Natural killer cell (primary cell): ENCODE data around the gene SH3D19. TPM values are rescaled to one million over a fixed set of nuclear protein-coding genes. Genes with fewer than 3 reads are reported as not detected.

Experiments used
- ATAC-seq, 3 donors: fragments of 150-1000 bp in 2 of 3; fragments of 200-7000 bp in 1 of 3; cut with Tn5 transposase; 1 replicate in 1 of 3; 2 replicates in 2 of 3; pipeline ENCODE4 v1.10.0; 2021; ENCODE audit warnings: mild to moderate bottlenecking in 2 of 3, moderate library complexity in 2 of 3
- DNase-seq, 2 donors: peaks; one replicate each; pipeline versions ENCODE4 v3.0.0 to v3.0.0-alpha.2; 2013 to 2021; ENCODE audit warnings: mixed read lengths in 1 of 2
- H3K27ac ChIP-seq: one replicate; pipeline ENCODE4 v1.5.1; 2013; ENCODE audit warnings: mild to moderate bottlenecking, low read length
- H3K27me3 ChIP-seq: one replicate; pipeline ENCODE4 v1.6.1; 2013; ENCODE audit warnings: low read length; ENCODE audit not compliant: control insufficient read depth, insufficient read depth
- H3K36me3 ChIP-seq: one replicate; pipeline ENCODE4 v1.6.1; 2013; ENCODE audit warnings: low read length; ENCODE audit not compliant: control insufficient read depth, insufficient read depth
- H3K4me1 ChIP-seq: one replicate; pipeline ENCODE4 v1.6.1; 2013; ENCODE audit warnings: low read length; ENCODE audit not compliant: control insufficient read depth, insufficient read depth
- H3K4me3 ChIP-seq: one replicate; pipeline ENCODE4 v1.5.1; 2013; ENCODE audit warnings: low read length
- H3K9me3 ChIP-seq: one replicate; pipeline ENCODE4 v1.6.1; 2013; ENCODE audit warnings: low read length; ENCODE audit not compliant: control insufficient read depth, insufficient read depth
- H3K27ac Mint-ChIP-seq, 2 donors: one replicate each; pipeline ENCODE4 v1.8.0; 2022; ENCODE audit warnings: mild to moderate bottlenecking in 2 of 2, mixed read lengths in 2 of 2, moderate library complexity in 1 of 2
- H3K27me3 Mint-ChIP-seq, 2 donors: one replicate each; pipeline ENCODE4 v1.8.0; 2022; ENCODE audit warnings: low read depth in 2 of 2, mixed read lengths in 2 of 2
- H3K36me3 Mint-ChIP-seq: one replicate; pipeline ENCODE4 v1.8.0; 2022; ENCODE audit warnings: mixed read lengths
- H3K4me1 Mint-ChIP-seq, 2 donors: one replicate each; pipeline ENCODE4 v1.8.0; 2022; ENCODE audit warnings: mixed read lengths in 2 of 2
- H3K4me3 Mint-ChIP-seq: one replicate; pipeline ENCODE4 v1.8.0; 2022; ENCODE audit warnings: mild to moderate bottlenecking, moderate library complexity, mixed read lengths
- H3K9me3 Mint-ChIP-seq, 2 donors: one replicate each; pipeline ENCODE4 v1.8.0; 2022; ENCODE audit warnings: mixed read lengths in 2 of 2
- CTCF ChIP-seq: fragments of 200-600 bp; IDR thresholded peaks from one replicate; pipeline ENCODE4 v1.8.0; 2022; ENCODE audit warnings: antibody characterized with exemption
- WGBS: methylation state at CpG from one replicate; pipeline ENCODE4 v1.1.7; 2013; ENCODE audit warnings: missing lambda C conversion rate; ENCODE audit not compliant: insufficient coverage; 5-methylcytosine and 5-hydroxymethylcytosine counted together
- intact Hi-C: fragments of 100-400 bp; cut with micrococcal nuclease; formaldehyde crosslinking; loops from one replicate; pipeline ENCODE4 v1.14.2; 2022
- total RNA-seq, 4 donors: library from RNA; stranded (reverse); fragments of 120-200 nt in 1 of 4; gene quantifications; one replicate each; pipeline versions ENCODE4 v1.2.3 to v1.2.4, GENCODE V29; 2013 to 2022

The SH3D19 gene
- total RNA-seq, 3 donors from 2014 or later (not counting 1 experiment from before 2014, with no cell fraction given) = 0.13 TPM; not detected in 2

- ATAC-seq (no peak), DNase-seq (no peak)
- Mint-ChIP-seq H3K4me1 (no peaks in the 10 kb centered on the region), H3K27me3 (no peaks in the 10 kb centered on the region), H3K36me3 (no peaks in the 10 kb centered on the region), H3K4me3 (no peak overlapping the region), H3K27ac (no peak overlapping the region), H3K9me3 (no peaks in the 10 kb centered on the region)
- intact Hi-C loops = no loop called here
- H3K27me3 ChIP-seq = no peaks in the 10 kb centered on the region
- 84% methylated on average over 2 of the region's 2 CpGs for whole genome bisulfite sequencing
- no peaks in the 10 kb centered on the region for H3K4me1 ChIP-seq
- TF ChIP-seq CTCF = no peak
- no peaks in the 10 kb centered on the region for H3K9me3 ChIP-seq
- no peak overlapping the region for H3K4me3 ChIP-seq
- no peak overlapping the region for H3K27ac ChIP-seq
- H3K36me3 ChIP-seq = no peaks in the 10 kb centered on the region
These were observed 78.7 kb downstream of the SH3D19 start for GRCh38 chr4:151246742-151247141.

- WGBS = 100% methylated on average over 1 of the region's 2 CpGs
- TF ChIP-seq CTCF = no peak
These were observed 83.1 kb downstream of the SH3D19 start for GRCh38 chr4:151242305-151242704.

GRCh38 chr4:151239608-151240007 is 85.8 kb downstream of the SH3D19 start:
- Mint-ChIP-seq H3K27ac (no peak overlapping the region), H3K4me1 (no peaks in the 10 kb centered on the region), H3K4me3 (no peak overlapping the region), H3K27me3 (peaks cover 0 to 2% of the 10 kb centered on the region in 2 donors), H3K36me3 (no peaks in the 10 kb centered on the region), H3K9me3 (no peaks in the 10 kb centered on the region)
- no peaks in the 10 kb centered on the region for H3K27me3 ChIP-seq
- TF ChIP-seq CTCF = no peak
- no peaks in the 10 kb centered on the region for H3K4me1 ChIP-seq
- ATAC-seq (no peak), DNase-seq (no peak)
- no peak overlapping the region for H3K4me3 ChIP-seq
- no peak overlapping the region for H3K27ac ChIP-seq
- H3K36me3 ChIP-seq = no peaks in the 10 kb centered on the region
- H3K9me3 ChIP-seq = no peaks in the 10 kb centered on the region
- WGBS = 92% methylated on average over 1 of the region's 3 CpGs
- intact Hi-C loops = no loop called here

More at GRCh38 chr4:151242305-151242704, 83.1 kb downstream of the SH3D19 start:
- no peaks in the 10 kb centered on the region for H3K4me1 ChIP-seq
- H3K27me3 Mint-ChIP-seq = peaks cover 0 to 2% of the 10 kb centered on the region in 2 donors
- no peak overlapping the region for H3K4me3 ChIP-seq
- no peaks in the 10 kb centered on the region for H3K9me3 ChIP-seq
- H3K36me3 Mint-ChIP-seq = no peaks in the 10 kb centered on the region
- no peak overlapping the region for H3K27ac Mint-ChIP-seq
- no peaks in the 10 kb centered on the region for H3K9me3 Mint-ChIP-seq
- H3K4me1 Mint-ChIP-seq = no peaks in the 10 kb centered on the region
- DNase-seq (no peak), ATAC-seq (no peak)
- no peaks in the 10 kb centered on the region for H3K27me3 ChIP-seq
- H3K27ac ChIP-seq = no peak overlapping the region
- H3K36me3 ChIP-seq = no peaks in the 10 kb centered on the region
- intact Hi-C loops = no loop called here
- no peak overlapping the region for H3K4me3 Mint-ChIP-seq

GRCh38 chr4:151238477-151238876 is 86.9 kb downstream of the SH3D19 start:
- Histone ChIP-seq H3K4me1 (no peaks in the 10 kb centered on the region), H3K9me3 (no peaks in the 10 kb centered on the region), H3K27ac (no peak overlapping the region), H3K27me3 (no peaks in the 10 kb centered on the region), H3K4me3 (no peak overlapping the region), H3K36me3 (no peaks in the 10 kb centered on the region)
- no peak overlapping the region for H3K4me3 Mint-ChIP-seq
- intact Hi-C loops = no loop called here
- H3K36me3 Mint-ChIP-seq = no peaks in the 10 kb centered on the region
- no peak overlapping the region for H3K27ac Mint-ChIP-seq
- DNase-seq (no peak), ATAC-seq (no peak)
- H3K27me3 Mint-ChIP-seq = peaks cover 0 to 2% of the 10 kb centered on the region in 2 donors
- TF ChIP-seq CTCF = no peak
- H3K9me3 Mint-ChIP-seq = no peaks in the 10 kb centered on the region
- 64% methylated on average over 3 of the region's 3 CpGs for WGBS
- no peaks in the 10 kb centered on the region for H3K4me1 Mint-ChIP-seq
